HG02571 (cell line): ENCODE results near the gene CFAP100.

Source experiments
- ATAC-seq: cut with Tn5 transposase; IDR thresholded peaks from one replicate; pipeline ENCODE4 v1.9.1; 2021; ENCODE audit warnings: mild to moderate bottlenecking, moderate library complexity; ENCODE audit not compliant: unreplicated experiment

CFAP100 gene

DNA sequence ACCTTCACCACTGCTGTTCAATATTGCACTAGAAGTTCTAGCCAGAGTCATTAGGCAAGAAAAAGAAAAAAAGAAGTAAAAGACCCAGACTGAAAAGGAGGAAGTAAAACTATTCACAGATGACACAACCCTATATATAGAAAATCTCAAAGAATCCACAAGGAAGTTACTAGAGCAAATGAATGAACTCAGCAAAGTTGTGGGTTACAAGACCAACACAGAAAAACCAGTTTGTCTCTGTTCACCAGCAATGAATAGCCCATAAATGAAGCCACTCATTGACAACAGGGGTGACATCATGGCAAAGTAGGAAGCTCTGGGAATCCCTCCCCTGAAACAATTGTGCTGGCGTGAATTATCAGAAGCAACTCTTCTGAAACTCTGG is 4.6 kb downstream of the CFAP100 start:
- no peak for ATAC-seq

GRCh38 chr3:126399756-126400155 is 5.0 kb downstream of the CFAP100 start:
- no peak for ATAC-seq

DNA sequence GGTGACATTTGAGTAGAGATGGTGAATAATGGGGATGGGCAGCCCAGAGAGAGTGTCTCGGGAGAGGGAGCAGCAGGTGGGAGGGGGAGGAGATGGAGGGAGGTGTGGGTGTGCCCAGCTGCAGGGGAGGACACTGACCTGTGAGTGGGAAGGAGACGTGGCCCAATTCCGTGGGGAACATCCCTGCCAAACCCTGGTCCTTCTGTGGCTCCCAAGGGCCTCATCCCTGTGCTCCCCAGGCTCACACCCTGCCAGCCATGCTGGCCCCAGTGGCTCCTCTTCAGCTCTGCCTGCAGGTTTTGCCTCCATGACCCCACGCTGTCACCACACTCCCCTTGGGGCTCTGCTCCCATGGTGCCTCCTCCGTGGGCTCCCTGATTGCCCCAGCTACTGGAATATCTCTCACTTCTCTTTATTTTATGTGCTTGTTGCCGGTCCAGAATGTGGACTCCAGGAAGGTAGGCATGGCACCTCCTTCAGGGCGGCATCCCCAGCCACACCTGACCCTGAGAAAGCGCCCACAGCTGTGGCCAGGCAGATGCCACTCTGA is 7.0 kb downstream of the CFAP100 start:
- no peak for ATAC-seq

GRCh38 chr3:126402178-126402577 is 7.5 kb downstream of the CFAP100 start:
- no peak for ATAC-seq

- no peak for ATAC-seq
Measured at GRCh38 chr3:126402666-126403302, 8.1 kb downstream of the CFAP100 start.

- no peak for ATAC-seq
Measured at GRCh38 chr3:126406389-126407296, 11.9 kb downstream of the CFAP100 start.

- no peak for ATAC-seq
Measured at GRCh38 chr3:126407412-126408044, 12.8 kb downstream of the CFAP100 start.

DNA sequence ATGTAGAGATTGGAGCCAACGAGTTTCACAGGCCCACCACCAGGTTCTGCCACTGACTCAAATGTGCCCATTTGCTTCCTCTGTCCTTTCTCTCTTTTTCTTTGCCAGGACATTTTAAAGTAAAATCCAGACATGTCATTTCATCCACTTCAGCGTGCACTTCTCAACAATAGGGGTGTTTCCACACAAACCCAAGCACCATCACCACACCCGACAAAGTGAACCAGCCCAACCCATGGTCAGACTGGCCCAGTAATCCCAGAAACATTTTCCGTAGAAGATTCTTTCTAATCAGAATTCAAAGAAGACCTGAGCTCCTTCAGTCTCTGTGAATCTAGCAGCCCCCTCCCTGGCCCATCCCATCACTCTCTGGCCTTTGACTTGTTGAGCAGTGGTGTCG is 13.4 kb downstream of the CFAP100 start:
- ATAC-seq, result no peak

DNA sequence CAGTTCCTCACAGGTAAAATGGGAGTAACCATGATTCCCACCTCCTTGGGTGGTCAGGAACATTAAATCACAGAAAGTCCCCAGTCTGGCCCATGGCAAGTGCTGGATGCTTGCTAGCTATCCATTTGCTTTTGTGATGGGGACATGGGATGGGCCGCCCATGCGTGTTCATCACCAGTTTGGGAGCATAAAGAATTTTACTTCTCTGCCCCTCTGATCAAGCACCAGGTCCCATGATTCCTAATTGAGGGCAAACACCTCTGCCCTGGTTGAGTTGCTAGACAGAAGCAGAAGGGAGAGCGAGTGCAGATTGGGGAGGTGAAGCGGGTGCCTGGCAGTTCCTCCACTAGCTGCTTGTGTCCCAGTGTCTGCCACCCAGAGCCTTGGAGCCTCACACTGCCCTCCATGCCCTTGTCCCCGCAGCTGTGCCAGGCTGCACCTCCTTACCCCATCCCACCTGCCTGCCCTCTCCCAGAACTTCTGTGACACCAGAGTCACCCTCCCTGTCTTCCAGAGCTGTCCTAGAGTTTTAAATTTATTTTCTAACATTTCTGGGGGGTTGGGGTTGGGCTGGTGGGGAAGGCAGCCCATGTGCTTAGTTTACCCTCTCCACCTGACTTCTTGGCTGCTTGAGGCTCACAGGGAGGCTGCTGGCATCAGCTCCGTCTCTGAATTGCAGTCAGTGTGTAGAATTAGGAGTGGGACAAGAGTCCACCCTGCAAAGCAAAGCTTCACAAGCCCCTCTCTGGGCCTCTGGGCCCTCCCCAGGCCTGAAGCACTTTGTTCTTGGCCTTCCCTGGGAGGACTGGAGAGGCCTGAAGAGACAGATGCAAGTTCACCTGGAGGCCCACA is 18.4 kb downstream of the CFAP100 start:
- ATAC-seq, result no peak

- ATAC-seq, result no peak
Measured at GRCh38 chr3:126413693-126414080, 19.0 kb downstream of the CFAP100 start.

DNA sequence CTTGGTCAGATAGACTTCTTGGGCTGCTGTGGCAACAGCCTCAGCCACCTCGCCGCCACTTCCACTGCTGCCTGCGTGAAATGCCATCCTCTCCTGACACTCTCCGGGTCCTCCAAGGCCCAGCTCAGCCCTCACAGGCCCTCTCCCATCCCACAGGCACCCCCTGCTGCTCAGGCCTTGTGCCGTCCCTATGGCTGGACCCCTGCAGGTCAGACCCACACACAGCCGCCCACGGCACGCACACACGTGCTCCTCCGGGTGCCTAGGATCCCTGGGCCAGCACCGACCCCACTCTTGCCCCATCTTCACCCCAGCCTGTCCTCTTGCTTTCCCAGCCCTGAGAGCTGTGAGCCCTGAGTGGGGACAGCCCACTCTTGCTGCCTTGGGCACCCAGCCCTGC is 19.7 kb downstream of the CFAP100 start:
- no peak for ATAC-seq

GRCh38 chr3:126414961-126415660 is 20.4 kb downstream of the CFAP100 start:
- ATAC-seq, result no peak

- ATAC-seq, result no peak
Measured at GRCh38 chr3:126415661-126416591, 21.2 kb downstream of the CFAP100 start.

- no peak for ATAC-seq
Measured at GRCh38 chr3:126416943-126417342, 22.2 kb downstream of the CFAP100 start.

DNA sequence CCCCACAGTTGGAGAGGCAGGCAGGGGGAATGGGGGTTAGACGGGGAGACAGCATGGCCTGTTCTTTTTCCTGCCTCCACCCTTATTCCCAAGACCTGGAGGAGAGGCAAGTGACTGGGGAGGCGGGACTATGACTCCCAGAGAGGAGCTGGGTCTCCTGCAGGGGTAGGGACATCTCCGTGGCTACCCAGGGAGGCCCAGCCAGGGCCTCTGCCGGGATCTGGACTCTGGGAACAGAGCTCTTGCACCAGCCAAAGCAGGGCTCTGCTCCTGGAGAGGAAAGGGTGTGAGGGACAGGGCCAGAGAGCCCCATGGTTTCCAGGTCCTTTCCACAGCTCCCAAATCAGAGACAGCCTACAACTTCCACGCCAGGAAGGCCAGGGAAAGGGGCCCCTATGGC is 22.8 kb downstream of the CFAP100 start:
- no peak for ATAC-seq

DNA sequence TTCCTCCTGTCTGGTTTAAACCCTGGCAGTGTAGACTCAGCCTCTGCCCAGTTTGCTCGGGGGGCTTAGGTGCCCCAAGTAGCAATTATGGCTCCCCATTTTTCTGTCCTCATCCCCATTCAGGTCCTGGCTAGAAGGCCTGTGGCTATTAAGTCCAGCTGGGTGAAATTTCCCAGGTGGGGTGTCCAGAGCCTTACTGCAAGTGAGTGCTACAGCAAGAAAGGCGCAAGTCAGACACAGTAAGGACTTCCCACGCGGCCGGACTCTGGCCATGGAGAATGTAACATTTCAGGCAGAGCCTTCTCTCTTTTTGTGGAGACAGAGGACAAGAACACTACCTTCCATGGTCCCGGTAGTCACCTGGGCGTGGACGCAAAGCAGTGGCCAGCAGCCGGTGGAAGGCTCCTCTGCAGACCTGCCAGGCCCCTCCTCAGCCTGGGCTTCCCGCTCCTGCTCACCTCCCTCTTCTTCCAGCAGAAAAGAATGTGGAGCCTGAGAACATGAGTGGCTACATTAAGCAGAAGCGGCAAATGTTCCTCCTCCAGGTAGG is 23.3 kb downstream of the CFAP100 start:
- ATAC-seq, result no peak

DNA sequence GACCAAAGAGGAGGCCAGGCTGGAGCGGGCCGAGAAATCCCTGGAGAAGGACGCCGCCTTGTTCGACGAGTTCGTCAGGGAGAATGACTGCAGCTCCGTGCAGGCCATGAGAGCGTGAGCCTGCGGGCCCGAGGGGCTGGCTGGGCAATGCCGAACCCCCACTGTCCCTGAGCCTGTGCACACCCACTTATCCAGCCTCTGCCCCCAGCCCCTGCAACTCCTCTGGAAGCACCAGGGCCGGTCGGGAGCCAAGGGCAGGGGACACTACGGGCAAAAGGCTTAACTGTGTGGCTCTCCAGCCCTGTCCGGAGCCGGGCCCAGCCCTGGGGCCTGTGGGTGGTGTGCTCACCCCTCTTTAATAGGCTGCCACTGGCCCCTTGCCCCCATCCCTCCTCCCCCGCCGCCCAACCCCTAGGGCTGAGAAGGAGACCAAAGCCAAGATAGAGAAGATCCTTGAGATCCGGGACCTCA is 24.0 kb downstream of the CFAP100 start:
- ATAC-seq, result no peak

DNA sequence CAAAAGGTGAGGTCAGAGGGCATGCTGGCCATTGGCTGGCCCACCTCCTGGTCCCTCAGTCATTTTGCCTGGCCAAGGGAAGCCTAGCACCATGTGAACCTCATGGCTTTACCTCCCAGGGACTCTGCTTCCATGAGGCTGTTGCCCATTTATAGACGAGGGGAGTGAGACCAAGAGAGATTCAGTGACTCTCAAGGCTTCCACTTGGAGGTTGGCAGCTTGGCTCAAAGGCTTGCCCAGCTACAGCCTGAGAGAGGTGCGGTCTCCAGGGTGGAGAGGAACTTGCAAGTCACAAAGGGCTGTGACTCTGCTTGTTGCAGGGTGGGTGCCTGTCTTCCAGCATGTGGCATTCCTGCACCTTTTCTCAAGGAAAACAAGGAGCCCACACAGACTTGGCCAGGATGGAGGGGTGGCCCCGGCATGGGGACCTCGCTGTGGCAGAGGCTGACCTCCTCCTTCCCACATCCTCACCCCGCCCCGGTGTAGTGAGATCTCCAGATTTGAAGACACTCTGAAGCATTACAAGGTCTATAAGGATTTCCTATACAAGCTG is 24.5 kb downstream of the CFAP100 start:
- ATAC-seq, result no peak
